GM21515 (cell line): ENCODE measurements around the gene DCAF7.

ENCODE experiments used
- ATAC-seq: cut with Tn5 transposase; IDR thresholded peaks from one replicate; pipeline ENCODE4 v1.9.1; 2021; ENCODE audit not compliant: unreplicated experiment

The DCAF7 gene

DNA sequence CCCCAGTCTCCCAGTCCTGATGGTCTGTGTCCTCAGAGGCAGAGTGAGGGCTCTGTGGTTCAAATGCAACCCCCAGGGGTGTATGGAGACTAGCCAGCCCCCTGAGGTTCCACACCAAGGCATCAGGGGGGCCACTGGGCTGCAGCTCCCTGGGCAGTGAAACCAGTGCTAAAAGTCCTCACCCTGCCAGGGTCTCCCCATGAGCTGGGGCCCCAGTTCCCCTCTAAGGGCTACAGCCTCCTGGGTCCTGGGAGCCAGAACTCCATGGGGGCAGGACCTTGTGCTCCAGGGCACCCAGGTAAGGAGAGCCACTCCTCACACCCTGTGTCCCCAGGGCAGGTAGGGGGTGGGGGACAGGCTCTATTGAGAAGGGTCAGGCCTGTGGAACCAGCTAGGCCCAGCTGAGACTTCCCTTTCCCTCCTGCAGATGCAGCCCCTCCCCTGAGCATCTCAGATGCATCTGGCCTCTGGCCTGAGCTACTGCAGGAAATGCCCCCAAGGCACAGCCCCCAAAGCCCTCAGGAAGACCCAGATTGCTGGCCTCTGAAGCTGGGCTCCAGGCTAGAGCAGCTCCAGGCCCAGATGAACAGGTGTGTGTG, 6.4 kb upstream of the DCAF7 start:
- ATAC-seq: no peak

DNA sequence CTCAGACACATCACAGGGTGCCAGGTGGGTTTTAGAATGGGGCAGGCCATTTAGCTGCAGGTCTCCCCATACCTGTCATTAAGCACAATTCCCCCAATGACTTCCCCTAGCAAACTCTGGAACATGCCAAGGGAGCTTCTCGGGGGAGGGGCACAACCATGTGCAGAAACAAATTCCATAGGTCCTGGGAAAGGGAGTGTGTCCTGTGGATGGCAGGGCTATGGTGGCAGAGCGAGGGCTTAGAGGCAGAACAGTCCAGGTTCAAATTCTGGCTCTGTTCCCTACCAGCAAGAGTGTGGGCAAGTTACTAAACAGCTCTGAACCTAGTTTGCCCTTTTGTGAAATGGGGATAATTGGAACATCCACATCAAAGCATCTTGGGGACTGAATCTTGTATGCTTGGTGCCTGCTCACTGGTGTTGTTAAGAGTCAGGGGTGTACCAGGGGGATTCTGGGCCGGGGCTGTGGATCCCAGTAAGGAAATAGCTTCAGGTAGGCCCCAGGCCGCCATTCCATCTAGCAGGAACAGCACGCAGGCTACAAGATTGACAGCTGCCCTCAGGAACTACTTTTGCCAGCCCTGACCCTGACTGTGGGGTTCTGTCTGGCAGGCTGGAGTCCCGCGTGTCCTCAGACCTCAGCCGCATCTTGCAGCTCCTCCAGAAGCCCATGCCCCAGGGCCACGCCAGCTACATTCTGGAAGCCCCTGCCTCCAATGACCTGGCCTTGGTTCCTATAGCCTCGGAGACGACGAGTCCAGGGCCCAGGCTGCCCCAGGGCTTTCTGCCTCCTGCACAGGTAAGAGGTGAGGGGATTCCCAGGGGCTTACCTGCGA, 5.6 kb upstream of the DCAF7 start:
- no peak for ATAC-seq

DNA sequence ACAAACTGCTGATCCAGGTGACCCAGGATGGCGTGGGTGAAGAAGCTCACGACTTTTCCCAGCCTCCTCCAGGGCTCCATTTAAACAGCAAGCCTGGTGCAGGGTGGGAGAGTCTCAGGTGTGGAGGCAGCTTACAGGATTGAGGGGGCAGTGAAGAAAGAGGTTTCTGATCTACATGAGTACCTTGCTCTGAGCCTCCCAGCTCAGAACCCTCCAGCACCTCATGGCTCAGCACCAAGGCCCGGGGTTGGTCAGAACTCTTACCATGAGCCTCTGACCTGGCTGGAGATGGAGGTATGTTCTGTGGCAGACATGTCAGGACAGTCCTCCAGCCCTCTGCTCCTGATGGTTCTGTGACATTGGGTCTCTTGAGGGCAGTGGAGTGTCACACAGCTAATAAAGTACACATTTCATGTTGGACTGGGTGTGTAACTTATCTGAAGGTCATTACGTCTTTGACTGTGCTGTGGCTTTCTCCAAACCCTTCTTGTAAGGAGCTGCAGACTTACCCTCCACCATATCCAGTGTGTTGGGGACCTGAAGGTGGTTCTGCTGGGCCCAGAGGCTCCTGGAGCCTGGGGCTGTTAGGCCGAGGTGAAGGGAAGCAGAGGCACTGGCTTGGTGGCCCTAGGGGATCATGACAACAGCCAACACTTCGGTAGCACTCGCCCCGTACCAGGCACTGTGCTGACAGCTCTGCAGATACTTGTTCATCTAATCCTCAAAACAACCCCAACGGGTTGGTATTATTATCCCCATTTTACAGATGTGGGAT, 3.8 kb upstream of the DCAF7 start:
- no peak for ATAC-seq

DNA sequence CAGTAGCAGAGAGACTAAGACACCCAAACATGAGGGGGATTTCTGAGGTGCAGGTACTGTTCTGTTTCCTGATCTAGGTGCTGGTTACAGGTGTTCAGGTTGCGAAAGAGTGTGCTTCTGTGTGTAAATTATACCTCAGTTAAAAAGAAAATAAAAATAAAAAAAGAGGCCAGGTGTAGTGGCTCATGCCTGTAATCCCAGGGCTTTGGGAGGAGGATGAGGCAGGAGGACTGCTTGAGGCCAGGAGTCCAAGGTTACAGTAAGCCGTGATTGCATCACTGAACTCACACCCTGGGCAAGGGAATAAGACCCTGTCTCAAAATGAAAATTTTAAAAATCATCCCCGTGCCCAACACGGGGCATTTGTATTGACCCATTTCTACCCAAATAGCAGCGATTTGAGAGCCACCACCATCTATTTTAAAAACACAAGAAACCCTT, 3.2 kb upstream of the DCAF7 start:
- ATAC-seq: no peak

DNA sequence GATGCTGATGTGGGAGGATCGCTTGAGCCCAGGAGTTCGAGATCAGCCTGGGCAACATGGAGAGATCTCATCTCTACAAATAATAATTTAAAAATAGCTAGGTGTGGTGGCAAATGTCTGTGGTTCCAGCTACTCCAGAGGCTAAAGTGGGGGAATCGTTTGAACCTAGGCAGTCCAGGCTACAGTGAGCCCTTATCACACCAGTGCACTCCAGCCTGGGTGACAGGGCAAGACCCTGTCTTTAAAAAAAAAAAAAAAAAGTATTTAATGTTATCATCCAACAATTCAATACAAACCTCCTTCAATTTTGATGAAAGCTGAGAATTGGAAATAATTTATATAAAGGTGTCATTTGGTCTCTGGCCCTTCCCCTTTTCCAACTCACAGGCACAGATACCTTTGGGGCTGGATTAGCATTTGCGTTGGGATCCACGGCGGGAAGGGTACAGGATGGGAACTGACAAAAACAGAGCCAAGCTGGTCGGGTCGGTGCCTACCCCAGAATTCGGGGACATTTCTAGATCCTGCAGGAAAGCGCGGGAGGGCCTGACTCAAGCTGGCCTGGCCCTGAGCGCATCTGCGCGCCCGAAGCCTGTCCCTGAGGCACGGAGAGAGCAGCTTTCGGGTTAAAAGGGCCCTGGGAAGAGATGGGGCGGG, 860 bp upstream of the DCAF7 start:
- ATAC-seq: peak; percentile 24

DNA sequence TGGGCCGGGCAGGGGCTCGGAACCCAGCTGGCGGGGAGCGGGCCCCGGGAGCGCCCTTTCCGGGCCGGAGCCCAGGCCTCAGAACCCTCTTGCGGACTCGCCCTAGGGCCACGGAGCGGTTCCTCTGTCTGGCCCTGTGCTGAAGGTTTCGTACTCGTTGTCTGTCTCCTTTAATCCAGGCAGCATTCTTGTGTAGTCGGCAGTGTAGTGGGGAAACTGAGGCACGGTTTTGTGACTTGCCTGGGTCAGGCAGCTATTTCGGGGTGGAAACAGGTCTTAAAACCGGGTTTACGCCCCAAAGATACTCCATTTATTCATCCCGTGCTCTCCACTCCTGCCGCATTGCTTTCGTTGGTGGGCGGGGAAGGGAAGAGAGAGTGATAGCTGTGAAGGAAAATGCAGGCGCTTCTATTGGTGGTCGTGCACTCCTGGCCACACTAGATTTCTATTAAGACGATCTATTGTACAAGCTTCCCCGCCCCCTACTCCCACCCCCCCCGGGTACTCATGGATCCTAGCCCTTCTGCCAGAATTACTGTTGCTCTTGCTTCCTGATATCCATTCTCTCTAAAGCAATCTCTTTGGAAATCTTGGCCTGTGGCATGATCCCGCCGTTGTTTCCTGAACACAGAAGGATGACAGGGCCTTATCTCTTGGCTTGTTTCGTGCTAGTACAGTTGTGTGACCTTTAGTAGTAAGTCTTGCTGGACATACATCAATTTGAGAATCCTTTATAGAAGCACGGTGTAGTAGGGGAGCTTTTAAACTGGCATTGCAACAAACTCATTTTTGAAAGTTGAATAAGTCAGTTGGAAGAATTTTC, 751 bp downstream of the DCAF7 start:
- peak; percentile 2 for ATAC-seq

DNA sequence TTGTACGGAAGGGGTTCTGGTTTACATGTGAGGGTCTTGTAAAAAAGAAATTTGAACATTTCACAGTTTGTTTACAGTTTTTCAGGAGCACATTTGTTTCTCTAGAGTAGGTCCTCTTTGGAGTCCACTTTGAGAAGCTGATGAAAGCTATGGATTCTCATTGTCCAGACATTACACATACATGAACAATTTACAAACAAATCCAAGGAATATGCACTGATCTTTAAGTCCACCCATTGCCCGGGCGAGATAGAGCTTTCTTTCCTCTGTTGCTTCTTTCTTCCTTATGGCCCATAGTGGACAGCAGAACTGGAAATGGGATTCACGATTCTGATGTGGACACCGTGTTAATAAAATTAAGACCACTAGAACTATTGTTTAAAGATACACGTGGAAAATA, 1.9 kb downstream of the DCAF7 start:
- no peak for ATAC-seq

DNA sequence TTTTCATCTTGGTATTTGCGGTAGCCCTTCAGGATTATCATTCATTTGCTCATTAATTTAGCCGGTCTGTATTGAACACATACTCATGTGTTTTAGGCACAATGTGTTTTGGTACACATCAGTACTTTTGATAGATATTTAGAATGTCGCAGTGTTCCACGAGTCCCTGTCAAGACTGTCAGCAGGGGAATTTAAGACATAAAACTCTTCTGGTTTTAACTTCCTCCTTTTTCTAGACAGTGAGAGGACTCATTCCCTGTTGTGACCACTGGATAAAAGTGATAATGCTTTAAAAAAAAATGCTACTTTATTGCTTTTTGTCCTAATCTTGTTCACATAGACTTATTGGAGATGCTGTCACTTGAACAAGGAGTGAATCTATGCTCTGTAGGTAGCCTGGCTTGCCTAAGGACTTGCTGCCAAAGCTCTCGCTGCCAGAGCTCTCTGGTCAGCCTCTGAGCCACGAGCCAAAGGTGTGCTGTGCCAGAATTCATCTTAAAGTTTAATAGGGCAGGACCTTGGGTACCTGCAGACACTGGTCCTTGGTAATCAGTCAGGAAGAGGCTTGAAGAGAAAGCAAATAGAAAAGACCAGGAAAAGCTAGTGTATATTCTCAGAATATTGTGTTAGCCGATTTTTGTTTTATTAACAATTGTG, 5.4 kb downstream of the DCAF7 start:
- no peak for ATAC-seq

DNA sequence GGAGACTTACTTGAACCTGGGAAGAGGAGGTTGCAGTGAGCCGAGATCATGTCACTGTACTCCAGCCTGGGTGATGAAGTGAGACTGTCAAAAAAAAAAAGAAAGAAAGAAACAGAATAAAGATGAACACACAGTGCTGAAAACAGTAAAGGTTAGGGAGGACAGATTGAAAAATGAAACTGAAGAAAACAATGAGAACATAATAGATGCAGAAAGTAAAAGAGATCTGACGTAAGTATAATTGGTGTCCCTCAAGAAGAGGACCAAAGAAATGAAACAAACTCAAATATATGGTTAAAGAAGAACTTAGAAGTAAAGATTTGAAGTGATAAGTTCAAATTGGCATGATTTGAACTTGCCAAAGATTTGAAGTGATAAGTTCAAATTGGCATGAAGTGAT, 7.1 kb downstream of the DCAF7 start:
- no peak for ATAC-seq

DNA sequence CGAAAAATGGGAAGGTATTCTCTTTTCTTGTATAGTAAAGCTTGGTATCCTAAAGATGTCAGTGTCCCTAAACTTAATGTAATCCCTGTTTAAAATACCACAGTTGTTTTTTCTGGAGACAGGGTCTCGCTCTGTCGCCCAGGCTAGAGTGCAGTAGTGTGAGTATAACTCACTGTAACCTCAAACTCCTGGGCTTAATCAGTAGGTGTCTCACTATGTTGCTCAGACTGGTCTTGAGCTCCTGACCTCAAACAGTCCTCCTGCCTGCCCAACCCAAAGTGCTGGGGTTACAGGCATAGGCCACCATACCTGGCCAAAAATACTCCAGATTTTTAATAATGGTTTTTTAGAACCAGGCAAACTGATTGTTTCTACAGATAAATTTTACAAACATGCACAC, 8.2 kb downstream of the DCAF7 start:
- ATAC-seq: no peak

DNA sequence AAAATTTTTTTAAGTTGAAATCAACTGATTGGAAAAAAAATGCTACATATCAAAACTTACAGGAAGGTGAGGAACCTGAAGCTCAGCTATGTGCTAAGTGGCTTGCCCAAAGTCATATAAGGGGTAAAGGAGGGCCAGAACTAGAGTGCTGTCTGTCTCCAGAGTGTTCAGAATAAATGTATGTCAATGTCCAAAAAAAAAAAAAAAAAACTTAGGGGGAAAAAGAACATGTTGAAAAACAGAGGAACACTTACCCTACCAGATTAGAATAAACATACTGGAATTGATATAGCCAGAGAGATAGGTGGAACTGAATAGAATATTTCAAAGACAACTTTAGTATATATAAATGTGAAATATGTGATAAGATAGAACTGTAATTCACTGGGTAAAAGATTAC, 11.5 kb downstream of the DCAF7 start:
- ATAC-seq: no peak

DNA sequence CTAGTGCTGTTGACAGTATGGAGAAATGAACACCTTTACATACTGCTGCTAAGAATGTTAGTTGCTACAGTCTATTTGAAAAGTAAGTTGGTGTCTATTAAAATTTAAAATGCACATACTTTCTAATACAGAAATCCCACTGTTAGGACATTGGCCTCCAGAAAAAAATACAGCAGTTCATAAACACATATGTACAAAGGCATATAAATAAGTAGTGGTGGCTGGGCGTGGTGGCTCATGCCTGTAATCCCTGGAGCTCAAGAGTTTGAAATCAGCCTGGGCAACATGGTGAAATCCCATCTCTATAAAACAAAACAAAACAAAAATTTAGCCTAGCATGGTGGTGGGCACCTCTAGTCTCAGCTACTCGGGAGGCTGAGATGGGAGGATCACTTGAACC, 13.1 kb downstream of the DCAF7 start:
- ATAC-seq: no peak

DNA sequence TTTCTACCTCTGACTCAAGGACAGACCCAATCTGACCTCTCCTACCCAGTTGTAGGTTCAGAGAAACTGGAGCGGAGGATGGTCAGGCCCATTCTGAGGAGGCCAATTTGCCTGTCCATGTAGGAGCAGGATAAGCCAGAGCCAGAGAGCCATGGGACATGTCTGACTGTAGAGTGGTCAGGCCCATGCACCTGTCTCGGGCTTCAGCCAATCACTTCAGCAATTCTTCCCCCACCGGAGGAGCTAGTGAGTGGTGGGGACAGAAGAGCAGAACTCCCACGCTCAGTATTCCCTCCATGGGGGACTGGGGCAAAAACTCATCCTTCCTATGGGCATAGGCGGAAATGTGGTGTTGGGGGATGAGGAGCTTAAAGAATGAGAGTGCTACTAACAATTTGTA, 14.3 kb downstream of the DCAF7 start:
- ATAC-seq: no peak

DNA sequence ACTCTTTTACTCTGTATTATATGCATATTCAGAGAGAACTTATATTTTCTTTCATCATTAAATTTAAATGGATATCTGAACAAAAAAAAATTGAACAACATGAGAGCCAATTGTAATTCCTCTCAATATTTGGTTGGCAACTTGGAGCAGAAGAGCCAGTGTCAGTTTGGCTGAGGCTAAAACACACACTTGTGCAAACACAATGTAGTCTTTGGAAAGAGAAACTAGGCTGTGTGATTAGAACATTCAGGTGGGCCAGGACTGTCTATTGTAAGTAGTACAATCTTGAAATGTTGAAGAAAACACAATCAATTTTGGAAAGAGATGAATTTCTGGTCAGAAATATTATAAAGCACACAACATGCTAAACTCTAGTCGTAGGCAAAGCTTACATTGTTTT, 17.0 kb downstream of the DCAF7 start:
- ATAC-seq: no peak

DNA sequence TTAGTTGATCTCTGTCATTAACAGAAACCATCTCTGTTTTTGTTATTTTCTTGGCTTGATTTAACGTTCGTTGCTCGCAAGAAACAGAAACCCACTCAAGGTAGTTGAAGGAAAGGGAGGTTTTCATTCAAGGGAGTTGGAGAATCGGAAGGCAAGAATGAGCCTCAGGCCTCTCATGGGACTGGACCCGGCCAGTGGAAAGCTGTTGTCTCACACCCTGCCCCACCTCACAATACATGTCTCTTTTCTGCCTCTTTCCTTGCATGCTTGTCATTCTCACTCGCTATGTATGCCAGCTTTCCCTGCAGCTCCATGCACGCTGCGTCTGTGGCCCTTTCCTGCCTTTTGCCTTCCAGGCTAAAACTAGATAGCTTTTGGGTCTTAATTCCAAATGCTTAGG, 18.3 kb downstream of the DCAF7 start:
- ATAC-seq: no peak

DNA sequence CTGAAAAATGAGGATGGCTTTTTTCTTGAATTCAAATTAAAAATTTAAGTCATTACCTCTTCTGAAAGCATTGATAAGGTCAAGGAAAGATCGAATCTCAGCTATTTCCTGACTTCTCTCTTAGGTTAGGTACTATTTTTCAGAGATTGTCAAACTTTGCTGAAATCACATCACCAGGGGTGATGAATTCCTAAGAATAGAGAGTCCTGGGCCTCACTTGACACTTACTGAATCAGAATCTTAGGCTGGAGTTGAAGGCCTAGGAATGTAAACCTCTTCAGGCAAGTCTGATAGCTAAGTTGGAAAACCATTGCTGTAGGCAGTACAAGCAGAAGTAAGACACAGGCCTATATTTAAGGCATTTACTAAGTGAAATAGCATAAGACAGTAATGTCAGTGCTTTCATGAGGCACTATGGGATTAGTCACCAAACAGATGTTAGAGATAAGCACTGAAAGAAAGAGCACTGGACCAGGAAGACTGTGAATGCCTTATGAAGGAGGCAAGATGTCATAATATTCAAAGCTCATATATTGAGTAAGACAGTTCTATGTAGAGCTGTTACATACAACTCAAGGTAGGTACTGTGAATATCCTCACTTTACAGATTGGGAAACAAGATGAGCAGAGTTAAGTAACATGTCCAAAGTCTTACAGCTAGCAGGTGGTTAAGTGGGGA, 21.5 kb downstream of the DCAF7 start:
- no peak for ATAC-seq

DNA sequence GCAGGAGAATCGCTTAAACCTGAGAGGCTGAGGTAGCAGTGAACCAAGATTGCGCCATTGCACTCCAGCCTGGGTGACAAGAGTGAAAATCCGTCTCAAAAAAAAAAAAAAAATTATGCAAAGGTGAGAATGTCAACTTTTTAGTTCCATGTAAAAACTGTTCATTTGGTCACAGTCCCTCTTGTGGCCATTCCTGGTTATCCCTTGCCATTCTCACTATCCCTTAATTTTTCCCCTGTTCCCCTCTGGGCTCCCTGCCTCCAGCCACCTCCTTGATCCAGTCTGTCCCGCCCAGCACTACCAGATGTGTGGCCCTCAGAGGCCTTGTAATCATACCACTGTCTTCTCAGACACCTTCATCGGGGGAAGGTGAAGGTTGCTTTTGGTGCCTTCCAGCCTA, 23.4 kb downstream of the DCAF7 start:
- ATAC-seq: no peak

DNA sequence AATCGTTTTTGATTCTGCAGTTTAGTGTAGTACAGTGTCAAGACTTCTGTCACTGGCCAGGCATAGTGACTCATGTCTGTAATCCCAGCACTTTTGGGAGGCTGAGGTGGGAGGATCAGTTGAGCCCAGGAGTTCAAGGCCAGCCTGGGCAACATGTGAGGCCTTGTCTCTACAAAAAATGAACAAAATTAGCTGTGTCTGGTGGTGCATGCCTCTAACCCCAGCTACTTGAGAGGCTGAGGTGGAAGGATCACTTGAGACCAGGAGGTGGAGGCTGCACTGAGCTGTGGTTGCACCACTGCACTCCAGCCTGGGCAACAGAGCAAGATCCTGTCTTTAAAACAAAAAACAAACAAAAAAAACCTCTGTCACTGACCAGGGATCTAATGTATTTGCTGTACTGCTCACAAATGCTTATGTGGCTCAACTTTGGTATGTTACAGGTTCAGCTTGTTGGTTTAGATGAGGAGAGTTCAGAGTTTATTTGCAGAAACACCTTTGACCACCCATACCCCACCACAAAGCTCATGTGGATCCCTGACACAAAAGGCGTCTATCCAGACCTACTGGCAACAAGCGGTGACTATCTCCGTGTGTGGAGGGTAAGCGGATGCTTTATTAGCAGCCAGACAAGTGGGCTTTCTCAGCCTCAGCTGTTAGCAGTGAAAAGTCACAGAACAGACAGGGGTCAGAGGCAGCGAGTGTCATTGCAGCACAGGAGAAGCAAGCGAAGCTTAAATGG, 27.9 kb downstream of the DCAF7 start:
- no peak for ATAC-seq

DNA sequence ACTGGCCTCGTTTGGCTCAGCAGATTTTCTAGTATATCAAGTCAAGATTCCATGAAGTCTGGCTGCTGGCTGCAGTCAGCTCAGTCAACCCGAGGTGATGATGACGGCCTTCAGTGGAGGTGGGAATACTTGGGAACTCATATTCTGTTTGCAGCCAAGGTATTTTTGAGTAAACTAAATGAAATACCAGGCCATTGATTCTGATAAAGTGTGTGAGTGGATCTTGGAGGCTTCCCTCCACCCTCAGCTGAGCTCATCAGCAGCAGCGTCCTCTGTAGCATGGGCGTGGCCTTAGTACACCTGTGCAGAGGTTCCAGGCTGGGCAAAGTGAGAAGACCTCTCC, 28.5 kb downstream of the DCAF7 start:
- ATAC-seq: no peak
